ENCODE results near the gene ACP6.

- no peak for TF ChIP-seq CTCF (IDR thresholded peaks at IDR 0.05 in 2 of 3, conservative IDR thresholded peaks at IDR 0.05 in 1 of 3; ENCODE audit: control insufficient read depth in 2 of 3, extremely low read depth in 1 of 3, insufficient read depth in 1 of 3, low read depth in 3 of 3, low read length in 3 of 3)
- no peak for TF ChIP-seq TAF1 (IDR thresholded peaks at IDR 0.05; ENCODE audit: borderline replicate concordance, low read depth, low read length)
- TF ChIP-seq POU2F2 (IDR thresholded peaks at IDR 0.05; ENCODE audit: borderline replicate concordance, low read depth, low read length), result no peak
- TF ChIP-seq KDM1A (IDR thresholded peaks at IDR 0.05; ENCODE audit: borderline replicate concordance), result no peak
Measured at GRCh38 chr1:147717051-147717705, 46.9 kb upstream of the ACP6 start.
